ENCODE results near the gene SIRPD. TPM values are rescaled to one million over a fixed set of nuclear protein-coding genes. Genes with fewer than 3 reads are reported as not detected.

Gene SIRPD
- total RNA-seq, 2 experiments from 2014 or later: not detected

- H3K9me2 ChIP-seq (ENCODE audit: insufficient read depth, low read length): no peaks in the 10 kb centered on the region
- H3K27ac ChIP-seq (ENCODE audit: low read depth, low read length, poor library complexity, severe bottlenecking): no peak overlapping the region
- TF ChIP-seq EZH2phosphoT487 (IDR thresholded peaks at IDR 0.05; ENCODE audit: borderline replicate concordance, low read depth, low read length): no peak
- TF ChIP-seq CTCF (conservative IDR thresholded peaks at IDR 0.05; ENCODE audit: low read length): no peak
- no peaks in the 10 kb centered on the region for H3K36me3 ChIP-seq (ENCODE audit: insufficient read depth, low read length)
- intact Hi-C loops (cut with micrococcal nuclease; ENCODE audit: unreplicated experiment): no loop called here
- POLR2A ChIA-PET: no interaction called here
- no peak overlapping the region for H2AFZ ChIP-seq (ENCODE audit: low read length)
- H3K4me2 ChIP-seq (ENCODE audit: low read length): no peak overlapping the region
- H3K4me3 ChIP-seq (ENCODE audit: low read depth, low read length, poor library complexity, severe bottlenecking): no peak overlapping the region
- H3K9me3 ChIP-seq (ENCODE audit: low read length): no peaks in the 10 kb centered on the region
- no peaks in the 10 kb centered on the region for H4K20me1 ChIP-seq (ENCODE audit: insufficient read depth, low read length)
- CTCF ChIA-PET (ENCODE audit: unreplicated experiment): interaction anchor here (1.3 kb wide), 1 partner anchor 31 kb away, joined by 3 read pairs; no protein-coding TSS in a partner anchor
- no peak for DNase-seq (ENCODE audit: low spot score)
- BruUV-seq (replicated peaks): no TSS peak
- H3K4me1 ChIP-seq (ENCODE audit: insufficient read depth, low read length, poor library complexity, severe bottlenecking): peaks cover 7% of the 10 kb centered on the region
- H3K79me2 ChIP-seq (ENCODE audit: insufficient read depth, low read depth, low read length): no peaks in the 10 kb centered on the region
Measured at GRCh38 chr20:1534526-1534925, 23.0 kb downstream of the SIRPD start.

- no peak overlapping the region for H3K4me3 ChIP-seq (ENCODE audit: low read depth, low read length, poor library complexity, severe bottlenecking)
- ChIA-PET POLR2A (interaction anchor here (0.6 kb wide), 1 partner anchor 1084 kb away, joined by 3 read pairs; no protein-coding TSS in a partner anchor), CTCF (ENCODE audit: unreplicated experiment) (no interaction called here)
- no peak overlapping the region for H2AFZ ChIP-seq (ENCODE audit: low read length)
- no peaks in the 10 kb centered on the region for H3K9me2 ChIP-seq (ENCODE audit: insufficient read depth, low read length)
- H3K27ac ChIP-seq (ENCODE audit: low read depth, low read length, poor library complexity, severe bottlenecking): no peak overlapping the region
- H3K79me2 ChIP-seq (ENCODE audit: insufficient read depth, low read depth, low read length): no peaks in the 10 kb centered on the region
- intact Hi-C loops (cut with micrococcal nuclease; ENCODE audit: unreplicated experiment): loop anchor here (1.0 kb wide), 1 partner anchor 244 kb away; no protein-coding TSS in a partner anchor
- no peaks in the 10 kb centered on the region for H3K9me3 ChIP-seq (ENCODE audit: low read length)
- H3K4me1 ChIP-seq (ENCODE audit: insufficient read depth, low read length, poor library complexity, severe bottlenecking): peaks cover 7% of the 10 kb centered on the region
- no peak overlapping the region for H3K4me2 ChIP-seq (ENCODE audit: low read length)
- no peak for DNase-seq (ENCODE audit: low spot score)
- H3K36me3 ChIP-seq (ENCODE audit: insufficient read depth, low read length): no peaks in the 10 kb centered on the region
- BruUV-seq (replicated peaks): no TSS peak
- TF ChIP-seq EZH2phosphoT487 (IDR thresholded peaks at IDR 0.05; ENCODE audit: borderline replicate concordance, low read depth, low read length): no peak
- TF ChIP-seq CTCF (conservative IDR thresholded peaks at IDR 0.05; ENCODE audit: low read length): 0 out of 2 replicates have a peak, but pooled peaks have one; percentile 16
- H4K20me1 ChIP-seq (ENCODE audit: insufficient read depth, low read length): no peaks in the 10 kb centered on the region
Measured at GRCh38 chr20:1533059-1533458, 24.4 kb downstream of the SIRPD start.

- H3K36me3 ChIP-seq (ENCODE audit: insufficient read depth, low read length): no peaks in the 10 kb centered on the region
- POLR2A ChIA-PET: interaction anchor here (0.9 kb wide), 1 partner anchor 10 kb away, joined by 3 read pairs; no protein-coding TSS in a partner anchor
- CTCF ChIA-PET (ENCODE audit: unreplicated experiment): no interaction called here
- H3K27ac ChIP-seq (ENCODE audit: low read depth, low read length, poor library complexity, severe bottlenecking): no peak overlapping the region
- no peak overlapping the region for H3K4me2 ChIP-seq (ENCODE audit: low read length)
- DNase-seq (ENCODE audit: low spot score): no peak
- no peaks in the 10 kb centered on the region for H3K9me3 ChIP-seq (ENCODE audit: low read length)
- H3K9me2 ChIP-seq (ENCODE audit: insufficient read depth, low read length): no peaks in the 10 kb centered on the region
- no peak for TF ChIP-seq CTCF (conservative IDR thresholded peaks at IDR 0.05; ENCODE audit: low read length)
- TF ChIP-seq EZH2phosphoT487 (IDR thresholded peaks at IDR 0.05; ENCODE audit: borderline replicate concordance, low read depth, low read length): no peak
- peaks cover 5% of the 10 kb centered on the region for H3K4me1 ChIP-seq (ENCODE audit: insufficient read depth, low read length, poor library complexity, severe bottlenecking)
- intact Hi-C loops (cut with micrococcal nuclease; ENCODE audit: unreplicated experiment): no loop called here
- H2AFZ ChIP-seq (ENCODE audit: low read length): no peak overlapping the region
- BruUV-seq (replicated peaks): no TSS peak
- no peaks in the 10 kb centered on the region for H4K20me1 ChIP-seq (ENCODE audit: insufficient read depth, low read length)
- no peak overlapping the region for H3K4me3 ChIP-seq (ENCODE audit: low read depth, low read length, poor library complexity, severe bottlenecking)
- H3K79me2 ChIP-seq (ENCODE audit: insufficient read depth, low read depth, low read length): no peaks in the 10 kb centered on the region
Measured at GRCh38 chr20:1528811-1529210, 28.7 kb downstream of the SIRPD start.
